Hematopoietic multipotent progenitor cell treated with erythropoietin and hydrocortisone succinate and interleukin-3 and kit ligand, for 15 days (in vitro differentiated cells): ENCODE measurements around the gene RAPGEF4.

ENCODE experiments used
- DNase-seq: peaks from one replicate; pipeline ENCODE4 v3.0.0-alpha.2; 2015; ENCODE audit warnings: low spot score

RAPGEF4 gene

DNA sequence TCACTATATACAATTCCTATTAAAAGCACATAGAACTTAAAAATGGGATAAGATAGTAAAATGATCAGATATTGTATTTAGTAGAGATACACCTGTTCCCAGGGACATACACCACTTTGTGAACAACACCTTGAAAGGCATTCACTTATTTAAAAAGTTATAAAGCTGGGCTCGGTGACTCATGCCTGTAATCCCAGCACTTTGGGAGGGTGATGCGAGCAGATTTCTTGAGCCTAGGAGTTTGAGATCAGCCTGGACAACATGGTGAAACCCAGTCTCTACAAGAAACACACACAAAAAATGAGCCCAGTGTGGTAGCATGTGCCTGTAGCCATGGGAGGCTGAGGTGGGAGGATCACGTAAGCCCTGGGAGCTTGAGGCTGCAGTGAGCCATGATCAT lies 90.9 kb downstream of the RAPGEF4 start:
- no peak for DNase-seq

DNA sequence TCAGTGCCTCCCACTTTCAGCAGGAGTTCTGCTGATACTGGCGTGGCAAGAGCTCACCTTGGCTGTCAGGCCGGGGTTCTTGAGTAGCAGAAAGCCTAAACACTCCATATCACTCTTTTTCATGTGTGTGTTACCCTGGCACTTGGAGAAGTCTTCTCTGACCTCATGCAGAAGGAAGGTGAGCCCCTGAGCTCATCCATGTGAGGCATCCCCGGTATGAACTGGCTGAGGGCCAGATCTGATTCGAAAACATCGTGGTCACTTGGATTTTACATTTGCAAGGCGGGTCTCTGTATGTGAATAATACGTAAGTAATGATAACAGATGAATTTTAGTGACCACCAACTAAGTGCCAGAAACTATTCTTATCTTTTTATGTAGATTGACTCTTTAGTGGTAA lies 93.6 kb downstream of the RAPGEF4 start:
- no peak for DNase-seq

DNA sequence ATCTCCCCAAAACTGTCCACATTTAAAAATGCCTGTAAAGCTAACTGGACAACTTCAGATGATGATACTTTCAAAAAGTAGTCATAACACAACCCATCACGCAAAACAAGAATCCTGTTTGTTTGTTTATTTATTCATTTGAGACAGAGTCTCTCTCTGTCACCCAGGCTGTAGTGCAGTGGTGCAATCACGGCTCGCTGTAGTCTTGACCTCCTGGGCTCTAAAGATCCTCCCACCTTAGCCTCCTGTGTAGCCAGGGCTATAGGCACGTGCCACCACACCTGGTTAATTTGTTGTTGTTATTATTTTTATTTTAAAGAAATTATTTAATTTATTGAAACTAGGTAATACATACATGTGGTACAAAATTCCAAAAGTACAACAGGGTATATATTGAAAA lies 94.8 kb downstream of the RAPGEF4 start:
- DNase-seq, result no peak

GRCh38 chr2:172833898-172834297 lies 98.3 kb downstream of the RAPGEF4 start:
- no peak for DNase-seq

- DNase-seq, result no peak
Measured at GRCh38 chr2:172834881-172835280, 99.2 kb downstream of the RAPGEF4 start.

GRCh38 chr2:172836347-172836821 lies 100.7 kb downstream of the RAPGEF4 start:
- DNase-seq, result no peak

DNA sequence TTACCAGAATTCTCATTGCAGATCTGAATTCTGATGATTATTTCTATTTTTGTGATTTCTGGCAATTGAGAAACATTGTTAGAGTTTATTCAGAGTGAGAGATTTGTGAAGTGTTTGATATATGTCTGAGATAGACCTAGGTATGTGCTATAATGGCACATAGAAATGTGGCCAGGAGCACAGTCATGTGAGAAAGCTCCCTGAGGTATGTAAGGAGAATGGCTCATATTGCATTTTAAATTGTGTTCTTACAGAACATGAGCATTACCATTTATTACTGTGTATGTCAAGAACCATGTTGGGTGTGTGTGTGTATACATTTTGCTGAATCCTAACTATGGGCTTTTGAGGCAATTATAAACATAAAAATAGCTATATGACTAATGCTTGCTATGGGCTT lies 101.2 kb downstream of the RAPGEF4 start:
- no peak for DNase-seq

DNA sequence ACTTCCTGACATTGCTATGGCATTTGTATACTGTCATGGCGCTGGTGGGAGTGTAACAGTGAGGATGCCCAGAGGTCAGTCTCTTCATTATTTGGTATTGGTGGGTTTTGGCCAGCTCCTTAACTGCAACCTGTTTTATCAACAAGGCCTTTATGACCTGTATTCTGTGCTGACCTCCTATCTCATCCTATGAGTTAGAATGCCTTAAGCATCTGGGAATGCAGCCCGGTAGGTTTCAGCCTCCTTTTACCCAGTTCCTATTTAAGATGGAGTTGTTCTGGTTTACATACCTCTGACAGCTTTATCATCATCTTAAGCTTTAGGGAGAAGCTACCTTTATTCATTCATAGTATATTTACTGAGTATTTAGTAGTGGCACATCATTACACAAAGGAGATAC lies 103.8 kb downstream of the RAPGEF4 start:
- DNase-seq, result no peak

DNA sequence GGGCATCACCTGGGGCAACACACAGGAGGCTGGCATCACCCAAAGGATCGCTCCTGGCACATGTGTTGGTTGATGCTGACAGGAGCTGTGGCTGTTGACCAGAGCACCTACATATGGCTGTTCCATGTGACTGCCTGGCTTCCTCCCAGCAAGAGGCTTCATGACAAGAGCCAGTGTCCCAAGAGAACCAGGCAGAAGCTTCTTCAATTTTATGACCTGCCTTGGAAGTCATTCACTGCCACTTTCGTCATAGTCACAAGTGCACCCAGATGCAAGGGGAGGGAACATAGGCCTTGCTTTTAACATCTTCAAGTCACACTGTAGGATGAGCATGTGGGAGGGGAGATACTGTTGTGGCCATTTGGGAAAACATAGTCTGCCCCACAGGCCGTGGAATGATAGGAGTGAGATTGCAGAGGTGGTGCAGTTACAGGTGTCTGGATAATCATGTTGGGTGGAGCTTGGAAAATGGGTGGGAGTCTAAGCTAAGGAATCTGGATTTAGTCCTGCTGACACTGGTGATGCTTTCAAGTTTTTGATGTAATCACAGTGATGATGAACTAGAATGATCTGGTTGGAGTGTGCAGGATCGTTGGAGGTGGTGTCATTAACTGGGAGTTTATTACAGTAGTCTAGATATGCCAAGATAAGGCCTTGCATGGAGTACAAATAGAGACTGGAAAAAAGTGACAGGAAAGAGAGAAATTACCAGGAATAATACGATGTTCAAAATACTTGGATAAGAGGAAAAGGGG lies 107.0 kb downstream of the RAPGEF4 start:
- no peak for DNase-seq

- no peak for DNase-seq
Measured at GRCh38 chr2:172843266-172843582, 107.6 kb downstream of the RAPGEF4 start.

DNA sequence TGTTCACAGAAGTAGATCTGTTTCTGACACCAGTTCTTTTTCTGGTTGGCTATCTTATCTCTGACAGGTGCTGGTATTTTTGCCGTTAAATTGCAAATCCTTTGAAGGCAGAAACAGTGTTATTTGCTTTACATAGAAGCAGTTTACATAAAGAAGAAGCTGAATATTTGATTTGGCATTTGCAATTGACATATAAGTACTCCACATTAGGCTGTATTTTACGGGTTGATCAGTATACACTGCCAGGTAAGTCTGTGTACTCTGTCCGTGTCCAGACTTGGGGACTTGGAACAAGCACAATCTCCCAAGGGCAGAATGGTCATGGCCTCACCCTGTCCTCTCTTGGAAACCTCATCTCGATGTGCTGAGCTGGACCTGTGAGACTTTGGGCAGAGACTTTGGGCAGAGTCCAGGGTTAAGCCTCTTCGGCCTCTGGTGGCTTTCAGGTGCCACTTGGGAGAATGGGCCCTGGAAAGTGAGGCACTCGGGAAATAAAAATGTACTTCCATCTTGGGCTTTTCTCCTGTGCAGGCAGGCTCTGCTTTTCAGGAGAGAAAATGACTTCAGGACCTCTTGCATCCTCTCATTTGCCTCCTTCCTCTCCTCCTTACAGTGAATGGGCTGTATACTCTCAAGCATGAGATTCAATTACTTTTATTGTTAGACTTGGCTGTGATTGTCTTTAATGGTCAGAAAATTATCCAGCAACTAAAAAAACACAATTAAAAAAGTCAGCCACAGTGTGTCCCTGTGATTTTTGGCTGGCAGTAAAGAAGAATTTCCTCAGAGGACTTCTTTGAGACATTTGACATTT lies 108.5 kb downstream of the RAPGEF4 start:
- DNase-seq, result no peak

- no peak for DNase-seq
Measured at GRCh38 chr2:172845028-172845630, 109.5 kb downstream of the RAPGEF4 start.

DNA sequence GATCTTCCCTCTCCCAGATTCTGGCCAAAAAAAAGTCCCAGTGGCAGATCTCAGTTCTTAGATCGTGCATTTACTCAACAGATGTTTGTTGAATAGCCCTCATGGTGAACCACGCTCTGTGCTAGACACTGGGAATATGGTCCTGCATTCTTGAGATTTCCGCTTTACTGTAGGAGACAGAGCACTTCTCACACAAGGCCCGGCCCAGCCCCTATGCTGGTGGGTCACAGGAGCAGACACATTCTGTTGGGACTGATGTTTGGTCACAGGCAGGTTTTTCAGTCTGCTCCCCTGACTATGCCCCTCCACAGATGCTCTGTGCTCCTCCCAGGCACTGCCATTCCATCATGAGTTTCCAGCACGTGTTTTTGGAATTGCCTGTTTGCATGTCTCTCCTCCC lies 110.9 kb downstream of the RAPGEF4 start:
- DNase-seq, result no peak

GRCh38 chr2:172847188-172847587 lies 111.5 kb downstream of the RAPGEF4 start:
- DNase-seq, result no peak

DNA sequence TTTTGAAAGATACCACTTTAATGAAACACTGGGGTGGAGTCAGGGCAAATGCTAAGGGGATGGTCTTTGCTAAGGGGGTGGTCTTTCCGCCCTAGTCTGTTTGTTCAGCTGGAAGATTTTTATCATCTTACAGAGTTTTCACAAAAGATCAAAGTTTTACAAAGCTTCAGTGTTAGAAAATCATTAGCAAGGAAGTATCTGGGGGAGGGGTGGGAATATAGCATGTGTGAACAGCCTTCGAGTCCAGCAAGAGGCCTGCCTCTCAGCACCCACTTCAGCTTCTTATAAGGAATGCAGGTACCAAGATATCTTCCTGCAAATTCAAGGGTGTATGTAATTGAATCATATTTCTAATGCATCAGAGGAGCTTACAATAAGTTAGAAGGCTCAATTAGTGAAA lies 112.9 kb downstream of the RAPGEF4 start:
- DNase-seq, result no peak

DNA sequence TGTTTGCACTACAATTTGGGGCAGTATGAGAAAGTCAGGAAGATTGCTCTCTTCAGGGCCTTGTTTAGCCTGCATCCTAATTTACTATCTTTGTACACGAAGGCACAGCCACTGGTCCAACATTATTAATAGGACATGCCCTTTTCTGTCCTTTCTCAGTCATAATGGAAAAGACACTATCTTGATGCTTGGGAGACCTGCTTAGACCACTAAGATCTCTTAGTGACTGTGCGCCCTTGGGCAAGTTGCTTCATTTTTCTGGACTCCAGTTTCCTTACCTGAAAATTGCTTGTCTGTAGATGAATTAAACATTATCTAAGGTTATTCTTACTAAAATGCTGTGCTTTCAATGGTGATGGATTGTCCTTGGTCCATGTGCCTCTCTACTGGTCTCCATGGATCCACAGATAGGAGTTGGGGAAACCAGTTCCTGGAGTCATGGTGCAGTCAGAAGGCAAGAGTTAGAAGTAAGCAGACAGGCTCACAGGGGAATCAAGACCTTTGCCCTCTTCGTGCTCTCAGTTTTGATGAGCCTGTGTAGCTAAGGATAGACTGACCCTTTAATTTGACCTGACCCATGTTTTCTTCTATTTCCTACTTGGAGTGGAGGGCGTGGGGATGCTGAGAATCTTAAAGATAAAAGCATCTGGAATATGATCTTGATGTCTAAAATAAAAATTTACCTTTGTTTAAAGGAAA lies 114.0 kb downstream of the RAPGEF4 start:
- DNase-seq, result no peak

GRCh38 chr2:172855588-172855987 lies 119.9 kb downstream of the RAPGEF4 start:
- no peak for DNase-seq

DNA sequence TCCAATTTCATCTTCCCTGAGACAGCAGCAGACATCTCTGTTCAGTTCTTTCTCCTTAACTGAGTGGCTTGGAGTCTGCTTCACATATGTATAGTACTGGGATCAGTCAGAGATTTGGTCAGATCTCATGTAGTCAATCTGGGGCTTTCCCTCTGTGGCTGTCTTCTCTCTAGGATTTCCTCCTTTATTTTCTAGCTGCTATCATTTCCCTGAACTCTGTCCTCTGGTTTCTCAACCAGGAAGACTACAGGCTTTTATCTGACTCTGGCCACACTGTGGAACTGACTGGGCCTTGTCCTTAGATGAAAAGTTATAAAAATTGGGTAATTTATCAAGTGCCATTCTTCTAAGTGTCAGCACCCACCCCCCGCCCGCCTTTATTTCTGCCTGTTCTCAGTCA lies 121.0 kb downstream of the RAPGEF4 start:
- DNase-seq, result no peak

DNA sequence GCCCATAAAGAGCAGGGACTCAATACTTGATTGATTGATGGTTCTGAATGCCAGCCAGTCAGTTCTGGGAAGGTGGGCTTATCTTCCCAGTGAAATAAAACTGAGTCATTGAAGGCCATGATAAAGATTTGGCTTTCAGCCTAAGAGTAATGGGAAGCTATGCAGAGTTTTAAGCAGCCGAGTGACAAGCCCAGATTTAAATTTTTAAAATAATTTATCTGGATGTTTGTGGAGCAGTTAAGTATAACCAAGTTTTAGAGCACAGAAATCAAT lies 122.8 kb downstream of the RAPGEF4 start:
- DNase-seq, result no peak

GRCh38 chr2:172859581-172860335 lies 124.1 kb downstream of the RAPGEF4 start:
- no peak for DNase-seq

- DNase-seq, result no peak
Measured at GRCh38 chr2:172860336-172860707, 124.7 kb downstream of the RAPGEF4 start.

DNA sequence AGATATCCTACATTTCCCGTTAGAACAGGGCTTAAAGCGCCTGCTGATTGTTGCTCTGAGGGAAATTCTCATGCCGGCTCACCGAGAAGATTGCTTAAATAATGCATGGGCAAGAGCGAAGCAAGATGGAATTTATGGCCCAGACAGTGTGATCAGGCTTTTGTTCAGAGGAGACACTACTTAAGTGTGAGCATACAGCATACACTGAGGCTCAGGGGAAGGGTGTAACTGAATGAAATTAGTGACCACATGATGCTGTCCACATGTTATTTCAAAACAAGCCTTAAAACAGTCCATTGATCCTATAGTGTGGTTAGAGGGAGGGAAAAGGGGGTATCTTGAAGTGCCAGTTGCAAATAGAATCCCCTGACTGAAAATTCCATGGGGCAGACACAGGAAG lies 125.5 kb downstream of the RAPGEF4 start:
- DNase-seq, result no peak
